ENCODE results near the gene CELF2.

Gene CELF2

DNA sequence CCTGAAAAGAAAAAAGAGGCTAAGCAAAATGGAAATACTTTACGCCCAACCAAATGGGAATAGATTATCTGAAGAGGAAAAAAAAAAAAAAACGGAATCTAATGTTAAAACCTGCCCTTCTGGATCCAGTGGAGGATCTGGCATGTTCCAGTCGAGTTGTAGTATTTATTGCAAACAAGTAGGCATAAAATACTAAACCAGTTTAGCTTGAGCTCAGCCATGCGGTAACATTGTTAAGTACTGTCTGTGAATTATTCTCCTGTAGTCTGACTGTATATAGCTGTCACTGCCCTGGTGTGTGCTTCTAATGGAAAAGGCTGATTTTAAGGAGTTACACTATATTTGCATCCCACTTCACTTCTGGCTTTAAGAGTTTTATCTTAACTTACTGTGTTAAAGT is 40.3 kb downstream of the CELF2 start:
- H2AFZ ChIP-seq, result no peak overlapping the region
- no peaks in the 10 kb centered on the region for H3K36me3 ChIP-seq (ENCODE audit: control insufficient read depth, insufficient read depth, low read length)
- H3K4me3 ChIP-seq (ENCODE audit: low read depth, low read length), result no peak overlapping the region
- no peaks in the 10 kb centered on the region for H3K9me3 ChIP-seq (ENCODE audit: control insufficient read depth, low read length)
- TF ChIP-seq, protein P1, sequence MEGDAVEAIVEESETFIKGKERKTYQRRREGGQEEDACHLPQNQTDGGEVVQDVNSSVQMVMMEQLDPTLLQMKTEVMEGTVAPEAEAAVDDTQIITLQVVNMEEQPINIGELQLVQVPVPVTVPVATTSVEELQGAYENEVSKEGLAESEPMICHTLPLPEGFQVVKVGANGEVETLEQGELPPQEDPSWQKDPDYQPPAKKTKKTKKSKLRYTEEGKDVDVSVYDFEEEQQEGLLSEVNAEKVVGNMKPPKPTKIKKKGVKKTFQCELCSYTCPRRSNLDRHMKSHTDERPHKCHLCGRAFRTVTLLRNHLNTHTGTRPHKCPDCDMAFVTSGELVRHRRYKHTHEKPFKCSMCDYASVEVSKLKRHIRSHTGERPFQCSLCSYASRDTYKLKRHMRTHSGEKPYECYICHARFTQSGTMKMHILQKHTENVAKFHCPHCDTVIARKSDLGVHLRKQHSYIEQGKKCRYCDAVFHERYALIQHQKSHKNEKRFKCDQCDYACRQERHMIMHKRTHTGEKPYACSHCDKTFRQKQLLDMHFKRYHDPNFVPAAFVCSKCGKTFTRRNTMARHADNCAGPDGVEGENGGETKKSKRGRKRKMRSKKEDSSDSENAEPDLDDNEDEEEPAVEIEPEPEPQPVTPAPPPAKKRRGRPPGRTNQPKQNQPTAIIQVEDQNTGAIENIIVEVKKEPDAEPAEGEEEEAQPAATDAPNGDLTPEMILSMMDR (IDR thresholded peaks at IDR 0.05), result no peak
- H3K79me2 ChIP-seq, result no peaks in the 10 kb centered on the region
- H3K27ac ChIP-seq, result no peak overlapping the region
- H3K27me3 ChIP-seq (ENCODE audit: control insufficient read depth, insufficient read depth, low read length), result no peaks in the 10 kb centered on the region
- no peak overlapping the region for H3K4me2 ChIP-seq (ENCODE audit: low read length)
- H3K9ac ChIP-seq, result no peak overlapping the region
- no peaks in the 10 kb centered on the region for H3K4me1 ChIP-seq

DNA sequence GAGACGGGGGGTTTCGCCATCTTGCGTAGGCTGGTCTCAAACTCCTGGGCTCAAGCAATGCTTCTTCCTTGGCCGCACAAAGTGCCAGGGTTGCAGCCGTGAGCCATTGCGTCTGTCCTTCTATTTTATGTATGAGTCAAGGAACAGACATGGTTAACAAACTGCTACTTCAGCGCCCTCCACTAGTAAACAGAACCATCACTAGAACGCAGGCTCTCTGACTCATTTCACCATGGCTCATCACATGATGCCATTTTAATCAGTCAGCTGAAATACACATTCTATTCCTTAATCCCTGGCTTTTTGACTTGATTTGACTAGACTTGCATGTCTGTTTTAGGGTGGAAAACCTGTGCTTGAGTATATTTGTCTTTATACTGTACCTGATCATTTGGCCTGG is 41.3 kb downstream of the CELF2 start:
- TF ChIP-seq, protein P1 (IDR thresholded peaks at IDR 0.05), result no peak
- no peaks in the 10 kb centered on the region for H3K36me3 ChIP-seq (ENCODE audit: control insufficient read depth, insufficient read depth, low read length)
- H3K27ac ChIP-seq, result no peak overlapping the region
- H3K4me2 ChIP-seq (ENCODE audit: low read length), result no peak overlapping the region
- no peak overlapping the region for H3K9ac ChIP-seq
- H3K4me1 ChIP-seq, result no peaks in the 10 kb centered on the region
- H3K4me3 ChIP-seq (ENCODE audit: low read depth, low read length), result no peak overlapping the region
- H3K27me3 ChIP-seq (ENCODE audit: control insufficient read depth, insufficient read depth, low read length), result no peaks in the 10 kb centered on the region
- no peak overlapping the region for H2AFZ ChIP-seq
- no peaks in the 10 kb centered on the region for H3K79me2 ChIP-seq
- H3K9me3 ChIP-seq (ENCODE audit: control insufficient read depth, low read length), result no peaks in the 10 kb centered on the region

DNA sequence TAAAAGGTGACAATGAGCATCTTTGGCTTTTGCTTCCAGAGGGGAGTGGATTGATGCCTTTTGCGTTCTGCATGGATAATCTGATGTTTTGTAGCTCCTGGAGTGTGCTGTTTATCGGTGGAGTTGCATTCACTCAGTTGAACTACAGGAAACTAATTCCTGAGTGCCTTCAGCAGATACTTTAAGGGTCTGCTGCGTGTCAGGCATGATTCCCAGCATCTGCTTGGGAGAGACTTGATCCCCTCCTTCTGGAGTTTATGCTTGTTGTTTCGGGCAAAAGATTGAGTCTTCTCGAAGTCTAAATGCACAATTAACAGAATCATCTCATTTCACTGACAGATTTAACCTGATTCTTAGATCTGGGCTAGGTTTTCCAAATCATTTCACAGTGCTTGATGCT is 46.2 kb downstream of the CELF2 start:
- TF ChIP-seq, protein P1 (IDR thresholded peaks at IDR 0.05), result no peak
- Histone ChIP-seq H3K4me1 (peaks cover 4% of the 10 kb centered on the region), H3K27ac (no peak overlapping the region)

DNA sequence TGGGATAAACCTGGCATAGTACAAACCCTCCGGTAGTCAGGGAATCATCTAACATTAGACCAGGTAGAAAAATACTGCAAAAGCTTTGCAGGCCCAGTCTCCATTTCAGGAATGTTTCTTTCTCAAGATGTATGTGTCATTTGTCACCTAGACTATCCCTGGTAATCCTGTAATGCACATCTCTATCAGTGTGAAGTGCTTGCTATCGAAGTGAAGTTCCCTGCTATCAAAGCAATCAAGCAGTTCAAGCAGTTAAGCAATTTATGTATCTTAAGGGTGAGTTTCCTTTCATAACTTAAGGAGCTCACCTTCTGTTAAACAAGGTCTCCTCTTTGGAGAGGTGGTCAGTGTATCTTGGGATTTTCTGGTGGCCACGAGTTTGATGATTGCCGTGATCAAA is 47.2 kb downstream of the CELF2 start:
- Histone ChIP-seq H3K4me3 (ENCODE audit: low read depth, low read length) (no peak overlapping the region), H3K27ac (no peak overlapping the region), H3K4me2 (ENCODE audit: low read length) (no peak overlapping the region), H3K9me3 (ENCODE audit: control insufficient read depth, low read length) (no peaks in the 10 kb centered on the region), H3K4me1 (peaks cover 4% of the 10 kb centered on the region), H3K79me2 (no peaks in the 10 kb centered on the region), H3K9ac (no peak overlapping the region), H2AFZ (no peak overlapping the region), H3K27me3 (ENCODE audit: control insufficient read depth, insufficient read depth, low read length) (no peaks in the 10 kb centered on the region), H3K36me3 (ENCODE audit: control insufficient read depth, insufficient read depth, low read length) (no peaks in the 10 kb centered on the region)
- TF ChIP-seq, protein P1 (IDR thresholded peaks at IDR 0.05), result no peak

More for the DNA sequence above, 46.2 kb downstream of the CELF2 start:
- no peak overlapping the region for H3K4me3 ChIP-seq (ENCODE audit: low read depth, low read length)
- H3K9ac ChIP-seq, result no peak overlapping the region
- H3K27me3 ChIP-seq (ENCODE audit: control insufficient read depth, insufficient read depth, low read length), result no peaks in the 10 kb centered on the region
- no peak overlapping the region for H3K4me2 ChIP-seq (ENCODE audit: low read length)
- no peaks in the 10 kb centered on the region for H3K79me2 ChIP-seq
- no peaks in the 10 kb centered on the region for H3K36me3 ChIP-seq (ENCODE audit: control insufficient read depth, insufficient read depth, low read length)
- no peak overlapping the region for H2AFZ ChIP-seq
- H3K9me3 ChIP-seq (ENCODE audit: control insufficient read depth, low read length), result no peaks in the 10 kb centered on the region

DNA sequence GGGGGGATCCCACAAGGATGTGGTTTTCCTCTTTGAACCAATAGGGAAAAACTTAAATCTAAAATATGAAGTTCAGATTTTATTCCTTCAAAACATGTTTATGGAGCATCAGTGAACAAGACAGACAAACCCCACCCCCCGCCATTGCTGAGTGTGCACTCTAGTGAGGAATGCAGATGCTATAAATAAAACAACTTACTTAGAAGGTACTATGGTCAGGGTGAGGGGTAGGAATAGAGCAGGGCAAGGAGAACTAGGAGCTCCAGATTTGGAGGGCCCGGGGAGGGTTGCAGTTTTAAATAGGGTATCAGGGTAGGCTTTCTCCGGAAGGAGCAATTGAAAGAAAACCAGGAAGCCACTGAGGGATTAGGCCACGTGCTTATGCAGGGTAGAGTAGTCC is 47.9 kb downstream of the CELF2 start:
- Histone ChIP-seq H3K4me1 (peaks cover 4% of the 10 kb centered on the region), H3K36me3 (ENCODE audit: control insufficient read depth, insufficient read depth, low read length) (no peaks in the 10 kb centered on the region), H2AFZ (no peak overlapping the region), H3K9me3 (ENCODE audit: control insufficient read depth, low read length) (no peaks in the 10 kb centered on the region), H3K27me3 (ENCODE audit: control insufficient read depth, insufficient read depth, low read length) (no peaks in the 10 kb centered on the region), H3K27ac (no peak overlapping the region), H3K79me2 (no peaks in the 10 kb centered on the region), H3K4me3 (ENCODE audit: low read depth, low read length) (no peak overlapping the region), H3K9ac (no peak overlapping the region), H3K4me2 (ENCODE audit: low read length) (no peak overlapping the region)
- TF ChIP-seq, protein P1 (IDR thresholded peaks at IDR 0.05), result no peak

All from parathyroid adenoma (tissue), 2 donors.